H1 (cell line): ENCODE results near the gene LLGL2.

Experiments
- CBX5 ChIP-seq: fragments of 300-800, 300-1000 bp; sonication (generic); IDR thresholded peaks from 2 replicates; pipeline ENCODE4 v1.7.1; 2016; ENCODE audit warnings: antibody characterized with exemption, low read length, low read depth
- CTCF ChIP-seq, 3 experiments: IDR thresholded peaks; 1 replicate in 2 of 3; 2 replicates in 1 of 3; pipeline versions ENCODE4 v1.5.1 to v1.6.1; 2011; ENCODE audit warnings: low read length in 3 of 3, mild to moderate bottlenecking in 3 of 3, inconsistent platforms in 2 of 3, low read depth in 1 of 3, moderate library complexity in 1 of 3; ENCODE audit not compliant: insufficient read depth in 1 of 3; ENCODE audit errors: control extremely low read depth in 1 of 3
- GABPA ChIP-seq: IDR thresholded peaks from 2 replicates; pipeline ENCODE4 v1.6.1; 2011; ENCODE audit warnings: mild to moderate bottlenecking, low read length, moderate library complexity, borderline replicate concordance; ENCODE audit not compliant: insufficient read depth
- HDAC2 ChIP-seq, 2 experiments: fragments of 300-600 bp in 1 of 2; sonication (generic) in 1 of 2; IDR thresholded peaks; 2 replicates each; pipeline ENCODE4 v1.6.1; 2011 to 2012; ENCODE audit warnings: low read depth in 2 of 2, low read length in 2 of 2, mild to moderate bottlenecking in 2 of 2, moderate library complexity in 2 of 2, borderline replicate concordance in 1 of 2, inconsistent platforms in 1 of 2
- HDAC6 ChIP-seq: IDR thresholded peaks from one replicate; pipeline ENCODE4 v1.7.1; 2012; ENCODE audit warnings: low read depth, mild to moderate bottlenecking, inconsistent platforms, low read length, moderate library complexity
- POLR2A ChIP-seq, 2 experiments: IDR thresholded peaks; 1 replicate in 1 of 2; 2 replicates in 1 of 2; pipeline ENCODE4 v1.6.1; 2011; ENCODE audit warnings: low read depth in 2 of 2, low read length in 2 of 2, mild to moderate bottlenecking in 2 of 2; ENCODE audit errors: control extremely low read depth in 1 of 2
- RXRA ChIP-seq: IDR thresholded peaks from 2 replicates; pipeline ENCODE4 v1.6.1; 2011; ENCODE audit warnings: low read depth, mild to moderate bottlenecking, low read length, moderate library complexity; ENCODE audit not compliant: insufficient read depth
- SP1 ChIP-seq: IDR thresholded peaks from 2 replicates; pipeline ENCODE4 v1.6.1; 2011; ENCODE audit warnings: low read depth, low read length
- SP2 ChIP-seq: IDR thresholded peaks from 2 replicates; pipeline ENCODE4 v1.6.1; 2012; ENCODE audit warnings: mild to moderate bottlenecking, low read length, inconsistent platforms
- TAF1 ChIP-seq: IDR thresholded peaks from 2 replicates; pipeline ENCODE4 v1.6.1; 2011; ENCODE audit warnings: mild to moderate bottlenecking, low read depth, low read length

DNA sequence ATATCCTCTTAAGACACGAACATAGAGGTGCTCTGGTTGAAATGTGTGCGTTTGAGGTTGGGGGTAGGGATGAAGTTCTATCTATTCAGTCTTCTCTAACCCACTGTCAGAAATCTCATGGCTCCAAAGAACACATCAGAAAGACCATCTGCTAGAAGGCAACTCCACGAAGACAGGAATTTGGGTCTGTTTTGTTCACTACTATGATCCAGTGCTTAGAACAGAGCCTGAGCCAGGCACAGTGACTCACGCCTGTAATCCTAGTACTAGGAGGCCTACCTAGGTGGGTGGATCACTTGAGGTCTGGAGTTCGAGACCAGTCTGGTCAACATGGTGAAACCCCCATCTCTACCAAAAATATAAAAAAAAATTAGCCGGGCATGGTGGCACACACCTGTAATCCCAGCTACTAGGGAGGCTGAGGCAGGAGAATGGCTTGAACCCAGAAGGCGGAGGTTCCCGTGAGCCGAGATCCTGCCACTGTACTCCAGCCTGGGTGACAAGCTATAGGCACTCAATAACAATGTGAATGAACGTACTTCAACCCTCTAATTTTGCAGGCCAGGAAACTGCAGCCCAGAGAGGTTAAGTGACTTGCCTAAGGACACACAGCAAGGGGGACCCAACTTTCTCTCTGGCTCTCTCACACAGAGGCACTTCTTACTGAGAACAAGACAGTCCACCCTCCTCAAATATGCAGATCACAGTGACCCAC lies 12.4 kb upstream of the LLGL2 start:
- no peak for TF ChIP-seq CTCF (IDR thresholded peaks at IDR 0.05; ENCODE audit: control extremely low read depth in 1 of 3, insufficient read depth in 1 of 3, low read depth in 1 of 3, low read length in 3 of 3)
- TF ChIP-seq POLR2A (IDR thresholded peaks at IDR 0.05; ENCODE audit: control extremely low read depth in 1 of 2, low read depth in 2 of 2, low read length in 2 of 2): no peak
- no peak for TF ChIP-seq RXRA
- TF ChIP-seq GABPA: no peak
- TF ChIP-seq CBX5: no peak
- no peak for TF ChIP-seq HDAC6
- no peak for TF ChIP-seq SP1
- TF ChIP-seq SP2: no peak
- no peak for TF ChIP-seq TAF1
- no peak for TF ChIP-seq HDAC2 (IDR thresholded peaks at IDR 0.05; ENCODE audit: borderline replicate concordance in 1 of 2, low read depth in 2 of 2, low read length in 2 of 2)
